H1 (cell line): ENCODE measurements around the gene MRPL16. TPM values are rescaled to one million over a fixed set of nuclear protein-coding genes. Genes with fewer than 3 reads are reported as not detected.

Experiments
- CTCF ChIA-PET: fragments of 300-600 bp; sonication (Branson Sonifier 250); formaldehyde crosslinking; loops from one replicate; lab custom pipeline; 2021; ENCODE audit not compliant: partially characterized antibody; lab: Charles Lee
- POLR2A ChIA-PET: fragments of 300-600 bp; sonication (Branson Sonifier 250); formaldehyde crosslinking; loops from one replicate; lab custom pipeline; 2021; ENCODE audit warnings: inconsistent platforms; ENCODE audit not compliant: partially characterized antibody; lab: Charles Lee
- DNase-seq, 2 experiments: peaks; one replicate each; pipeline versions ENCODE4 v3.0.0 to v3.0.0-alpha.2; 2010 to 2022; ENCODE audit warnings: low spot score in 2 of 2, low read depth in 1 of 2, mixed read lengths in 1 of 2
- FAIRE-seq: peaks from 2 replicates; lab custom pipeline; 2011; peaks lifted over from hg19 to GRCh38; lab: Jason Lieb, UNC
- H2AFZ ChIP-seq: 2 replicates; pipeline ENCODE4 v1.8.1; 2012; ENCODE audit warnings: low read length, inconsistent platforms
- H2AK5ac ChIP-seq: 2 replicates; pipeline ENCODE4 v1.6.1; 2013; ENCODE audit warnings: low read depth, low read length
- H2BK120ac ChIP-seq: replicated peaks from 2 replicates; pipeline ENCODE3; 2013; ENCODE audit warnings: low read depth, low read length, inconsistent platforms
- H2BK12ac ChIP-seq: 2 replicates; pipeline ENCODE4 v1.6.1; 2013; ENCODE audit warnings: low read depth, low read length
- H2BK15ac ChIP-seq: 2 replicates; pipeline ENCODE4 v1.6.1; 2013; ENCODE audit warnings: low read length
- H2BK20ac ChIP-seq: 2 replicates; pipeline ENCODE4 v1.6.1; 2013; ENCODE audit warnings: low read length
- H2BK5ac ChIP-seq: 2 replicates; pipeline ENCODE4 v1.6.1; 2013; ENCODE audit warnings: low read depth, low read length
- H3K14ac ChIP-seq: 2 replicates; pipeline ENCODE4 v1.6.1; 2013; ENCODE audit warnings: inconsistent platforms; ENCODE audit not compliant: insufficient read length
- H3K18ac ChIP-seq: 2 replicates; pipeline ENCODE4 v1.6.1; 2013; ENCODE audit warnings: low read length; ENCODE audit errors: extremely low read depth
- H3K23ac ChIP-seq: 2 replicates; pipeline ENCODE4 v1.6.1; 2013; ENCODE audit warnings: inconsistent platforms; ENCODE audit not compliant: insufficient read length
- H3K23me2 ChIP-seq: 2 replicates; pipeline ENCODE4 v1.6.1; 2013; ENCODE audit warnings: low read depth, low read length
- H3K27ac ChIP-seq: 2 replicates; pipeline ENCODE4 v1.6.1; 2011; ENCODE audit warnings: low read depth, low read length, inconsistent platforms
- H3K27me3 ChIP-seq, 4 experiments: replicated peaks in 1 of 4; 1 replicate in 1 of 4; 2 replicates in 3 of 4; pipeline versions ENCODE4 v1.6.1 to v1.8.1; 2011 to 2013; ENCODE audit warnings: low read length in 3 of 4, mild to moderate bottlenecking in 3 of 4, inconsistent platforms in 2 of 4, mixed read lengths in 2 of 4, moderate library complexity in 1 of 4; ENCODE audit not compliant: control insufficient read depth in 3 of 4, insufficient read depth in 3 of 4; ENCODE audit errors: extremely low read depth in 1 of 4
- H3K36me3 ChIP-seq, 4 experiments: 2 replicates each; pipeline versions ENCODE4 v1.6.1 to v1.8.1; 2011 to 2013; ENCODE audit warnings: mild to moderate bottlenecking in 4 of 4, low read length in 3 of 4, moderate library complexity in 2 of 4, control low read depth in 1 of 4, inconsistent platforms in 1 of 4; ENCODE audit not compliant: insufficient read depth in 4 of 4, control insufficient read depth in 2 of 4
- H3K4ac ChIP-seq: replicated peaks from 2 replicates; pipeline ENCODE3; 2013; ENCODE audit warnings: low read length, low read depth, mixed read lengths, inconsistent platforms; ENCODE audit not compliant: insufficient read length
- H3K4me1 ChIP-seq, 4 experiments: replicated peaks in 1 of 4; 1 replicate in 1 of 4; 2 replicates in 3 of 4; pipeline versions ENCODE4 v1.6.1 to v1.8.1; 2011 to 2013; ENCODE audit warnings: low read length in 3 of 4, inconsistent platforms in 2 of 4, mixed read lengths in 1 of 4; ENCODE audit not compliant: insufficient read depth in 4 of 4, control insufficient read depth in 3 of 4
- H3K4me2 ChIP-seq, 2 experiments: 2 replicates each; pipeline versions ENCODE4 v1.6.1 to v1.8.1; 2011 to 2013; ENCODE audit warnings: low read depth in 2 of 2, low read length in 2 of 2, control low read depth in 1 of 2, inconsistent platforms in 1 of 2, mild to moderate bottlenecking in 1 of 2; ENCODE audit not compliant: insufficient read depth in 1 of 2
- H3K4me3 ChIP-seq, 4 experiments: fragments of 200-600, 300-600 bp in 1 of 4; sonication (generic), shearing (Covaris generic), sonication (Bioruptor Twin) in 1 of 4; 2 replicates each; pipeline versions ENCODE4 v1.5.1 to v1.8.1; 2011 to 2016; ENCODE audit warnings: low read length in 4 of 4, low read depth in 3 of 4, control low read depth in 2 of 4, inconsistent platforms in 2 of 4, mild to moderate bottlenecking in 2 of 4, mixed read lengths in 1 of 4, moderate library complexity in 1 of 4; ENCODE audit not compliant: insufficient read depth in 2 of 4; ENCODE audit errors: extremely low read depth in 1 of 4
- H3K56ac ChIP-seq: replicated peaks from 2 replicates; pipeline ENCODE3; 2013; ENCODE audit warnings: low read depth, mild to moderate bottlenecking, mixed read lengths, low read length, inconsistent platforms; ENCODE audit not compliant: insufficient read length
- H3K79me1 ChIP-seq: 2 replicates; pipeline ENCODE4 v1.6.1; 2013; ENCODE audit warnings: low read depth, low read length, control low read depth
- H3K79me2 ChIP-seq, 2 experiments: 2 replicates each; pipeline versions ENCODE4 v1.6.1 to v1.8.1; 2012 to 2013; ENCODE audit warnings: low read length in 2 of 2, mild to moderate bottlenecking in 2 of 2, inconsistent platforms in 1 of 2; ENCODE audit not compliant: insufficient read depth in 2 of 2, control insufficient read depth in 1 of 2
- H3K9ac ChIP-seq, 4 experiments: replicated peaks in 1 of 4; 1 replicate in 1 of 4; 2 replicates in 3 of 4; pipeline versions ENCODE4 v1.6.1 to v1.8.1; 2011 to 2013; ENCODE audit warnings: low read depth in 3 of 4, low read length in 3 of 4, control low read depth in 2 of 4, mild to moderate bottlenecking in 2 of 4, moderate library complexity in 2 of 4, inconsistent platforms in 1 of 4; ENCODE audit errors: extremely low read depth in 1 of 4
- H3K9me3 ChIP-seq, 2 experiments: 2 replicates each; pipeline versions ENCODE4 v1.6.1 to v1.8.1; 2012 to 2013; ENCODE audit warnings: mild to moderate bottlenecking in 2 of 2, moderate library complexity in 2 of 2, control low read depth in 1 of 2, inconsistent platforms in 1 of 2, low read depth in 1 of 2, low read length in 1 of 2, mixed read lengths in 1 of 2; ENCODE audit not compliant: insufficient read depth in 2 of 2
- H4K20me1 ChIP-seq, 2 experiments: replicated peaks in 1 of 2; 2 replicates each; pipeline versions ENCODE3 to v1.8.1; 2011 to 2013; ENCODE audit warnings: inconsistent platforms in 2 of 2, low read length in 2 of 2, mild to moderate bottlenecking in 1 of 2; ENCODE audit not compliant: insufficient read depth in 2 of 2, control insufficient read depth in 1 of 2
- H4K5ac ChIP-seq: 2 replicates; pipeline ENCODE4 v1.6.1; 2013; ENCODE audit warnings: low read length, low read depth, mixed read lengths, inconsistent platforms; ENCODE audit not compliant: insufficient read length
- H4K8ac ChIP-seq: 2 replicates; pipeline ENCODE4 v1.8.0; 2013; ENCODE audit warnings: mild to moderate bottlenecking, moderate library complexity, low read length, inconsistent platforms; ENCODE audit not compliant: insufficient read depth; ENCODE audit errors: extremely low read depth
- H4K91ac ChIP-seq: replicated peaks from 2 replicates; pipeline ENCODE3; 2013; ENCODE audit warnings: low read length, mixed read lengths, inconsistent platforms; ENCODE audit not compliant: insufficient read length
- KDM1A ChIP-seq: fragments of 200-600, 300-600 bp; sonication (generic); IDR thresholded peaks from 2 replicates; pipeline ENCODE4 v1.7.1; 2016; ENCODE audit warnings: mild to moderate bottlenecking, low read length, borderline replicate concordance
- POU5F1 ChIP-seq: IDR thresholded peaks from 2 replicates; pipeline ENCODE4 v1.6.1; 2011; ENCODE audit warnings: low read depth, mild to moderate bottlenecking, low read length, moderate library complexity
- SIRT6 ChIP-seq: IDR thresholded peaks from one replicate; pipeline ENCODE4 v1.7.1; 2012; ENCODE audit warnings: low read length, inconsistent platforms
- SUZ12 ChIP-seq: fragments of 200-600 bp; sonication (generic); IDR thresholded peaks from 2 replicates; pipeline ENCODE4 v1.6.1; 2012; ENCODE audit warnings: mild to moderate bottlenecking, inconsistent platforms, low read length, moderate library complexity, mixed read lengths
- WGBS, 2 experiments: shearing (Covaris generic) in 1 of 2; methylation state at CpG; one replicate each; pipeline versions ENCODE4 v1.1.6 to v1.1.7; 2013 to 2015; ENCODE audit warnings: low lambda C conversion rate in 2 of 2, mixed read lengths in 2 of 2, inconsistent platforms in 1 of 2, low coverage in 1 of 2, missing lambda C conversion rate in 1 of 2; ENCODE audit not compliant: insufficient replicate concordance in 2 of 2, insufficient coverage in 1 of 2, insufficient read length in 1 of 2; ENCODE audit errors: extremely low coverage in 1 of 2, missing lambda C conversion rate in 1 of 2; 5-methylcytosine and 5-hydroxymethylcytosine counted together
- polyA plus RNA-seq, 7 experiments: library from polyadenylated mRNA; depleted of rRNA in 3 of 7; stranded (reverse) in 5 of 7; unstranded in 2 of 7; fragments of >200 nt in 5 of 7; fragments of 200-250 nt in 2 of 7; gene quantifications; 1 replicate in 5 of 7; 2 replicates in 1 of 7; 4 replicates in 1 of 7; pipeline versions ENCODE4 v1.2.1 to v1.2.3, GENCODE V29; 2011 to 2013; ENCODE audit warnings: missing spikeins in 2 of 7, mixed read lengths in 2 of 7
- total RNA-seq: library from RNA; stranded (reverse); fragmentation: NEBNext Ultra II Directional; extraction: Animal tissue kit (Norgen Biotek cat#: 25700); gene quantifications from 2 replicates; pipeline ENCODE4 v1.2.1, GENCODE V29; 2021

Gene MRPL16
- total and polyA plus RNA-seq, 2 of the 8 experiments (the other 6 are each of a cell fraction or from before 2014, with no cell fraction given): 69.2 to 79.8 TPM

GRCh38 chr11:59801160-59801706, 9.3 kb downstream of the MRPL16 start:
- 86% methylated on average over 2 of the region's 2 CpGs; no CpG with 5 or more reads in 1 of the 2 experiments for WGBS, 2 experiments
- H3K23me2 ChIP-seq: no peaks in the 10 kb centered on the region
- H3K14ac ChIP-seq: no peak overlapping the region
- ChIA-PET POLR2A (interaction anchor here (2.0 to 2.1 kb wide), 2 partner anchors 9 to 45 kb away, joined by 6 to 8 read pairs; partner anchors contain the start of genes MRPL16 and STX3), CTCF (interaction anchor here (0.7 to 5.1 kb wide), 16 partner anchors 8 to 463 kb away, joined by 3 to 48 read pairs (median 3); partner anchors contain the start of genes MRPL16 and STX3)
- no peak overlapping the region for H2BK20ac ChIP-seq
- H2AK5ac ChIP-seq: no peak overlapping the region
- no peak overlapping the region for H4K5ac ChIP-seq
- H3K79me1 ChIP-seq: no peaks in the 10 kb centered on the region
- H3K4me2 ChIP-seq: no peak overlapping the region
- H3K9ac ChIP-seq: no peak overlapping the region
- no peak overlapping the region for H4K8ac ChIP-seq
- H3K23ac ChIP-seq: no peak overlapping the region
- H3K4me1 ChIP-seq: no peaks in the 10 kb centered on the region
- H2BK5ac ChIP-seq: no peak overlapping the region
- H2BK120ac ChIP-seq: no peak overlapping the region
- H3K4me3 ChIP-seq: no peak overlapping the region
- no peak overlapping the region for H3K27ac ChIP-seq
- no peak overlapping the region for H2BK15ac ChIP-seq
- peaks cover 10 to 36% (median 24%) of the 10 kb centered on the region in 4 experiments for H3K36me3 ChIP-seq
- no peak overlapping the region for H2BK12ac ChIP-seq
- H3K18ac ChIP-seq: no peak overlapping the region
- FAIRE-seq (no peak), DNase-seq (no peak)
- no peaks in the 10 kb centered on the region for H3K27me3 ChIP-seq
- H4K20me1 ChIP-seq: peaks cover 0 to 3% of the 10 kb centered on the region in 2 experiments
- no peaks in the 10 kb centered on the region for H3K9me3 ChIP-seq
- no peak overlapping the region for H3K4ac ChIP-seq
- no peaks in the 10 kb centered on the region for H3K79me2 ChIP-seq
- H2AFZ ChIP-seq: no peak overlapping the region
- no peak overlapping the region for H4K91ac ChIP-seq
- no peak overlapping the region for H3K56ac ChIP-seq
- TF ChIP-seq KDM1A (no peak), SIRT6 (no peak), POU5F1 (no peak), SUZ12 (no peak)
